ENCODE measurements around the gene RSL1D1.
"Not testable (repeated sequence)": the region's sequence is repeated elsewhere in the genome, so short reads cannot be mapped to it uniquely, and the experiment has no call there.

Gene RSL1D1

GRCh38 chr16:11843206-11843605 is 8.1 kb downstream of the RSL1D1 start:
- no peak for DNase-seq

- no peak for DNase-seq
Observed at GRCh38 chr16:11841026-11841425, 10.3 kb downstream of the RSL1D1 start.

- DNase-seq: no peak
Observed at GRCh38 chr16:11836650-11837244, 14.6 kb downstream of the RSL1D1 start.

GRCh38 chr16:11835891-11836649 is 15.3 kb downstream of the RSL1D1 start:
- no peak for DNase-seq

- DNase-seq: no peak
Observed at GRCh38 chr16:11835309-11835708, 16.0 kb downstream of the RSL1D1 start.

GRCh38 chr16:11833951-11834695 is 17.2 kb downstream of the RSL1D1 start:
- DNase-seq: no peak

- no peak for DNase-seq
Observed at GRCh38 chr16:11828696-11829095, 22.6 kb downstream of the RSL1D1 start.

- DNase-seq: not testable (repeated sequence)
Observed at GRCh38 chr16:11825520-11826165, 25.7 kb downstream of the RSL1D1 start.

GRCh38 chr16:11824362-11824761 is 27.0 kb downstream of the RSL1D1 start:
- DNase-seq: no peak

GRCh38 chr16:11823645-11824044 is 27.7 kb downstream of the RSL1D1 start:
- DNase-seq: not testable (repeated sequence)

- DNase-seq: no peak
Observed at GRCh38 chr16:11819798-11820197, 31.5 kb downstream of the RSL1D1 start.

GRCh38 chr16:11818970-11819369 is 32.4 kb downstream of the RSL1D1 start:
- not testable (repeated sequence) for DNase-seq

- DNase-seq: no peak
Observed at GRCh38 chr16:11816123-11816522, 35.2 kb downstream of the RSL1D1 start.

GRCh38 chr16:11814800-11815199 is 36.5 kb downstream of the RSL1D1 start:
- DNase-seq: not testable (repeated sequence)

- no peak for DNase-seq
Observed at GRCh38 chr16:11806721-11807120, 44.6 kb downstream of the RSL1D1 start.

GRCh38 chr16:11805556-11805955 is 45.8 kb downstream of the RSL1D1 start:
- no peak for DNase-seq

GRCh38 chr16:11801481-11802021 is 49.8 kb downstream of the RSL1D1 start:
- no peak for DNase-seq

GRCh38 chr16:11800382-11800718 is 51.0 kb downstream of the RSL1D1 start:
- DNase-seq: no peak

GRCh38 chr16:11799509-11800381 is 51.6 kb downstream of the RSL1D1 start:
- no peak for DNase-seq

- DNase-seq: no peak
Observed at GRCh38 chr16:11799017-11799381, 52.3 kb downstream of the RSL1D1 start.

- DNase-seq: no peak
Observed at GRCh38 chr16:11797957-11798299, 53.4 kb downstream of the RSL1D1 start.
